Measurements from ENCODE around the gene DMD.

DNA sequence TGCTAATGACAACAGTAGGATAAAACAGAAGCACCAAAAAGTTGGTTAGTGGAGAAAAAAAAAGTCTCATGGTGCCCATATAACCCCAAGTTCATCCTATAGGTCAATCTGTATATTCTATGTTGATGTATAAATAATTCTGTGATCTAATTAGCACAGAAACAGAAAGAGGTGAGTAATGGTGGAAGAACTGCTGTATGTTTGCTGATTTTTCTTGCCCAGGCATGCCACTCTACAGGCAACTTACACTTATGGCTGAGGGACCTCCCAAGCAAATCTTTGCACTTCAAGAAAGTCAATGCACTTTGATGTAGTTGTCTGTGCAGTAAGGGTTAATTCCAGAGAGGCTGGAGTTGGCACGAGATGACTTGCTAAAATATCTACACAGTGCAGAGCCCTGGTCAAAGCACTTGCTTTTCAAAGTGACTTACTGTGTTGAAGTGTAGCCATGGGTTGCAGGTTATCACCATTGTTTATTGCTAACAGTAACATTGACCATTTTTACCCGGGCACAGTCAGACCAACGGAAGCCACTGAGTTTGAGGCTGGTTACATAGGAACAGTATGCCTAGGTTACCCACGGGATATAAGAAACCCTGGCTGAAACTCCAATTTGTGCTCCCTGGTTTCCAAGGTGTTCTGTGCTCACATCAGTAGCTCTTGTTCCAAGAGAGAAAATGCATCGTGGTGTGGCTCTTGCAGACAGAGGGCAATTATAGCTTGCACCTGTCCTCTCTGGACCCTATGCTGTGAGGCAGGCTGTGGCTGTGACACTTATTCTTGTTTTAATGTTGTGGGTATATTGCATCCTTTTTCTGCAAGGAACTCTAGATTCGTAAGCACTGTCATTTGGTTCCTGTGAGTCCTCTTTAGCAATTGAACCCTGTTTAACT lies 1998.2 kb downstream of the DMD start:
- TF ChIP-seq POLR2AphosphoS5 (IDR thresholded peaks at IDR 0.05; ENCODE audit: borderline replicate concordance, low read depth, low read length) (no peak), EZH2 (IDR thresholded peaks at IDR 0.05) (no peak)
